NT2/D1 (cell line): ENCODE results near the gene NBAS.

Experiments
- SUZ12 ChIP-seq: IDR thresholded peaks from 2 replicates; pipeline ENCODE4 v1.6.1; 2011; ENCODE audit not compliant: insufficient read length, insufficient read depth; ENCODE audit errors: extremely low read depth
- YY1 ChIP-seq: IDR thresholded peaks from 2 replicates; pipeline ENCODE4 v1.6.1; 2011; ENCODE audit not compliant: insufficient read length, insufficient read depth
- ZNF274 ChIP-seq: IDR thresholded peaks from 2 replicates; pipeline ENCODE4 v1.6.1; 2011; ENCODE audit warnings: mild to moderate bottlenecking, low read depth, low read length

GRCh38 chr2:15591373-15591691 is 30.2 kb upstream of the NBAS start:
- TF ChIP-seq YY1, result no peak
- TF ChIP-seq SUZ12, result no peak
- no peak for TF ChIP-seq ZNF274
